ENCODE measurements around the gene CRTC2.
"Not testable (repeated sequence)": the region's sequence is repeated elsewhere in the genome, so short reads cannot be mapped to it uniquely, and the experiment has no call there.

The CRTC2 gene

DNA sequence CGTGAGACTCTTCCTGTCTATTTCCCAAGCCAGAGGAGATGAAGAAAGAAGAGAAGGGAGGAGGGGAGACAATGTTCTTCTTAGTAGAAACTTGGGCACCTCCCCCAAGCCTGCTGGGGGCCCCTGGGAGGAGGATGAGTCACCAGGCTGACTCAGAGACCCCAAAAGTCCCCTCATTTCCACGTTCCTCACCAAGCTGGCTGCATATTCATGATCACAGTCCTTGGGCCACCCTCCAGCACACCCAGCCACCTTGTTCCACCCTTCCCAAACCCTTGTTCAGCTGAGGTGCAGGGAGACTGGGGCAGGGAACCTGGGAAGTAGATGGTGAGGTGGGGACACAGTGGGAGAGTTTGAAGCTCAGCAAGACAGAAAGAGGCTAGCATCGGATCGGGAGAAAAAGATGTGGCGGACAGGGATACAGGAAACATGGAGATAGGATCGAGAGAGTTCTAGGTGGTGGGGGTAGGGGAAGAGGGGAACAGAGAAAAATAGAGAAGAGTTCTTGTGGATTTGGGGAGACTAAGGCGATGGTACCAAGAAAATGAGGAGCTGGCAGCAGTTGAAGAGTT lies 27.0 kb upstream of the CRTC2 start:
- Histone ChIP-seq H3K9ac (ENCODE audit: low read length) (peak overlapping the region; percentile 84), H3K27me3 (ENCODE audit: control insufficient read depth, insufficient read depth, low read length) (no peaks in the 10 kb centered on the region), H3K36me3 (ENCODE audit: control insufficient read depth, insufficient read depth, low read length) (peaks cover 3% of the 10 kb centered on the region), H3K27ac (ENCODE audit: low read depth, low read length) (peak overlapping the region; percentile 95), H3K4me3 (ENCODE audit: low read length) (peak overlapping the region; percentile 85), H3K4me1 (ENCODE audit: control insufficient read depth, insufficient read depth, low read length) (peaks cover 7% of the 10 kb centered on the region)

DNA sequence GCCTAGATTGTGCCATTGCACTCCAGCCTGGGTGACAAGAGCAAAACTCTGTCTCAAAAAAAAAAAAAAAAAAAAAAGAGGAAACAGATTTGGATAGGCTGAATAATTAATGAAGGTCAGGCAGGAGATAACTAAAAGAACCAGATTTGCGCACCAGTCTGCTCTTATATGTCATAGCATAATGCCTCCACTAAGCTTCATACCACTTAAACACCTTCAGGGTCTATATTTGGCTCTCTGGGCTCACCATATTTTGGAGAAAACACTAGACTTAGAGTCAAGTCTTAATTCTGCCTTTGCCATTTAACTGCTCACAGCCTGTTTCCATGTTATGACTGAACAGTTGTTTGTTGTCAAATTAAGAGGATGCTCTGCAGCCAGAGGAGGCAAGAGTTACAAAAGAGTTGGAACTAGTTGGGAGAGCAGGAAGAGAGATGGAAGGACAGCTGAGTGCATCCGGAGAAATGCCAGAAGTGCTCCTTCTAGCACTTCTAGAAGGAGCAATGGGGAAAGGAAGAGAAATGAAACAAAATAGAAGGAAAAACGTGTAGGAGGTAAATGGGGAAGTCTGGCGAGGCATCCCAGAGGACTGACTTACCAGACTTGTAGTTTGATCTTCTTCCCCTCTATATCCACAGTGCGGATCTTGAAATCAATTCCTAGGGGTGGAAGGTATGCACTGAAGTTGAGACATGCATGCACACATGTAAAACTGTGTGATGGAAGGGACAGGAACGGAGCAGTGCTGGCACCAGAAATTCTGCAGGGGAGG lies 25.9 kb upstream of the CRTC2 start:
- H3K4me3 ChIP-seq (ENCODE audit: low read length), result peak overlapping the region; percentile 45
- H3K27me3 ChIP-seq (ENCODE audit: control insufficient read depth, insufficient read depth, low read length), result no peaks in the 10 kb centered on the region
- H3K9ac ChIP-seq (ENCODE audit: low read length), result no peak overlapping the region
- no peak overlapping the region for H3K27ac ChIP-seq (ENCODE audit: low read depth, low read length)
- H3K36me3 ChIP-seq (ENCODE audit: control insufficient read depth, insufficient read depth, low read length), result peaks cover 3% of the 10 kb centered on the region
- H3K4me1 ChIP-seq (ENCODE audit: control insufficient read depth, insufficient read depth, low read length), result peaks cover 7% of the 10 kb centered on the region

DNA sequence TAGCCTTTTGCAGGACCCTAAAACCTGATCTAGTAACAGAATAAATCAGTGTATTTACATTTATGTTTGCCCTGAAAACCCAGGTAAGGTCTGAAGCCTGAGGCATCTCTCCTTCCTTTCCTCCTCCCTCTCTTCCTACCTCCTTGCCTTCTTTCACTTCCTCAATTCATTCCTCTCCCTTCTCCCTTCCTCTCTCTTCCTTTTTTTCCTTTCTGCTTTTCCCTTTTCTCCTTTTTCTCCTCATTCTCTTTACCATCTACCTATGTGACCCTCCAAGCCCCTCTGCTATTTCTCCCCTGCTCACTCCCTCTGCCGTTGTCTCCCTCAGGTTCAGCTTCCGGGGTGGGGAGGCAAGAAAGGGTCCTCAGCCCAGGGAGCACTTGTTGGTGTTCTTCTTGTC lies 23.3 kb upstream of the CRTC2 start:
- H3K9ac ChIP-seq (ENCODE audit: low read length); H3K27me3 ChIP-seq (ENCODE audit: control insufficient read depth, insufficient read depth, low read length); H3K4me3 ChIP-seq (ENCODE audit: low read length); H3K4me1 ChIP-seq (ENCODE audit: control insufficient read depth, insufficient read depth, low read length); H3K27ac ChIP-seq (ENCODE audit: low read depth, low read length); H3K36me3 ChIP-seq (ENCODE audit: control insufficient read depth, insufficient read depth, low read length): not testable (repeated sequence)

- not testable (repeated sequence) for H3K27me3 ChIP-seq (ENCODE audit: control insufficient read depth, insufficient read depth, low read length); H3K4me1 ChIP-seq (ENCODE audit: control insufficient read depth, insufficient read depth, low read length); H3K36me3 ChIP-seq (ENCODE audit: control insufficient read depth, insufficient read depth, low read length); H3K9ac ChIP-seq (ENCODE audit: low read length); H3K27ac ChIP-seq (ENCODE audit: low read depth, low read length); H3K4me3 ChIP-seq (ENCODE audit: low read length)
Measured at GRCh38 chr1:153979091-153979490, 20.7 kb upstream of the CRTC2 start.

- H3K27me3 ChIP-seq (ENCODE audit: control insufficient read depth, insufficient read depth, low read length), result no peaks in the 10 kb centered on the region
- H3K4me1 ChIP-seq (ENCODE audit: control insufficient read depth, insufficient read depth, low read length), result peaks cover 6% of the 10 kb centered on the region
- no peak overlapping the region for H3K9ac ChIP-seq (ENCODE audit: low read length)
- peak overlapping the region; percentile 79 for H3K27ac ChIP-seq (ENCODE audit: low read depth, low read length)
- peak overlapping the region; percentile 89 for H3K4me3 ChIP-seq (ENCODE audit: low read length)
- peaks cover 3% of the 10 kb centered on the region for H3K36me3 ChIP-seq (ENCODE audit: control insufficient read depth, insufficient read depth, low read length)
Measured at GRCh38 chr1:153978274-153978909, 20.0 kb upstream of the CRTC2 start.

DNA sequence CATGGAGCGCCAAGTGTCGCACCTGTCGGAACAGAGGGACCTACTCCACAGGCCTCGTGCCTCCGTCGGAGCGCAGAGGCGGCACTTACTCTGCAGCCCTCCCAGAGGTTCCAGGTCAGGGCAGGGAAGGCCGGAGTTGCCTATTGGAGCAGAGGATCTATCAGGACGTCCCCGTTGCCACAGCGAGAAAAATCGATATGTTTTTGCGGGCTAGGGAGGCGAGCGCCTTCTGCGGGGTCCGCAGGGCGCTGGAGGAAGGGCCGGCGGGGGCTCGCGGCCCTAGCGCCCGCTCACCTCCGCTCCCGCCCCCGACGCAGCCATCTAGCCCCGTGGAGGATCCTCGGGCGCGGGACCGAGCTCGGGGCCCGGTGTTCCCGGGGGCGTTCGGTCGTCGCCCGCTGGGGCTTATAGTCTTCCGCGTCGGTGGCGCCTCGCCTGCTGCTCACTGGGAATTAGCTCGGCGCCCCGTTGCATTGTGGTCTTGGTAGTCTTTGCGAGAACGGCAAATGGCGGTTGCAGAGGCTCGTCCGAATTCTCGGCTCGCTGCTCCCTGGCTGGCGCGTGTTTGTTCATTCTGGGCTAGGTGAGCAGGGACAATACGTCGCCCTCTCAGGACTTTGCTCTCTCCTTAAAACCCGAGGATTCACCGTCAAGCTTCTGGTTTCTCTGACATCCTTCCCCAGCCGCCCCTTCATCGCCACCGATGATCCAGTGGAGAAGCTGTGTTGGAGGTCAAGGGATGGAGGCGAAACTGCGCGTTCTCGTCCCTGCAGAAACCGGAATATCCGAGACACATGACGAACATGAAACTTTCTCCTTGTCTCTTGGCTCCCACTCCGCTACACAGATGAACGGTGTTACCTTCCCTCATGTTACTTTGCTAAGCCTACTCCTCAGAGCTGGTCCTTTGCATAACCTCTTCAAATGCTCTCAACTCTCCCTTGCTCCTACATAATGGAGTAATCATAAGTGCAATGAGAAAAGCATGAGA lies 19.1 kb upstream of the CRTC2 start, which contains the start of gene JTB:
TSS of gene JTB (minus strand) at position 425 of the 991 bp plus-strand sequence. CDS start at position 3, 422 bp downstream.
- Histone ChIP-seq H3K27ac (ENCODE audit: low read depth, low read length) (peak within 1 kb of the TSS; percentile 79), H3K36me3 (ENCODE audit: control insufficient read depth, insufficient read depth, low read length) (peaks cover 5% of the 10 kb centered on the region), H3K4me3 (ENCODE audit: low read length) (peak within 1 kb of the TSS; percentile 89), H3K27me3 (ENCODE audit: control insufficient read depth, insufficient read depth, low read length) (no peaks in the 10 kb centered on the region), H3K9ac (ENCODE audit: low read length) (peak within 1 kb of the TSS; percentile 78), H3K4me1 (ENCODE audit: control insufficient read depth, insufficient read depth, low read length) (peaks cover 6% of the 10 kb centered on the region)

GRCh38 chr1:153976819-153977249 lies 18.4 kb upstream of the CRTC2 start:
- peaks cover 5% of the 10 kb centered on the region for H3K36me3 ChIP-seq (ENCODE audit: control insufficient read depth, insufficient read depth, low read length)
- peak overlapping the region; percentile 78 for H3K9ac ChIP-seq (ENCODE audit: low read length)
- peak overlapping the region; percentile 89 for H3K4me3 ChIP-seq (ENCODE audit: low read length)
- no peaks in the 10 kb centered on the region for H3K27me3 ChIP-seq (ENCODE audit: control insufficient read depth, insufficient read depth, low read length)
- peak overlapping the region; percentile 79 for H3K27ac ChIP-seq (ENCODE audit: low read depth, low read length)
- H3K4me1 ChIP-seq (ENCODE audit: control insufficient read depth, insufficient read depth, low read length), result peaks cover 6% of the 10 kb centered on the region

GRCh38 chr1:153973525-153973924 lies 15.1 kb upstream of the CRTC2 start:
- Histone ChIP-seq H3K4me1 (ENCODE audit: control insufficient read depth, insufficient read depth, low read length) (peaks cover 6% of the 10 kb centered on the region), H3K4me3 (ENCODE audit: low read length) (no peak overlapping the region), H3K9ac (ENCODE audit: low read length) (no peak overlapping the region), H3K27ac (ENCODE audit: low read depth, low read length) (no peak overlapping the region), H3K36me3 (ENCODE audit: control insufficient read depth, insufficient read depth, low read length) (peaks cover 5% of the 10 kb centered on the region), H3K27me3 (ENCODE audit: control insufficient read depth, insufficient read depth, low read length) (no peaks in the 10 kb centered on the region)

GRCh38 chr1:153973071-153973470 lies 14.7 kb upstream of the CRTC2 start:
- no peak overlapping the region for H3K9ac ChIP-seq (ENCODE audit: low read length)
- peaks cover 5% of the 10 kb centered on the region for H3K36me3 ChIP-seq (ENCODE audit: control insufficient read depth, insufficient read depth, low read length)
- H3K27me3 ChIP-seq (ENCODE audit: control insufficient read depth, insufficient read depth, low read length), result no peaks in the 10 kb centered on the region
- H3K4me3 ChIP-seq (ENCODE audit: low read length), result no peak overlapping the region
- no peak overlapping the region for H3K27ac ChIP-seq (ENCODE audit: low read depth, low read length)
- H3K4me1 ChIP-seq (ENCODE audit: control insufficient read depth, insufficient read depth, low read length), result peaks cover 9% of the 10 kb centered on the region

- Histone ChIP-seq H3K4me1 (ENCODE audit: control insufficient read depth, insufficient read depth, low read length) (peaks cover 10% of the 10 kb centered on the region), H3K4me3 (ENCODE audit: low read length) (no peak overlapping the region), H3K27ac (ENCODE audit: low read depth, low read length) (no peak overlapping the region), H3K9ac (ENCODE audit: low read length) (no peak overlapping the region), H3K27me3 (ENCODE audit: control insufficient read depth, insufficient read depth, low read length) (no peaks in the 10 kb centered on the region), H3K36me3 (ENCODE audit: control insufficient read depth, insufficient read depth, low read length) (peaks cover 5% of the 10 kb centered on the region)
Measured at GRCh38 chr1:153970346-153970745, 11.9 kb upstream of the CRTC2 start.

GRCh38 chr1:153968972-153969371 lies 10.6 kb upstream of the CRTC2 start:
- Histone ChIP-seq H3K27me3 (ENCODE audit: control insufficient read depth, insufficient read depth, low read length) (no peaks in the 10 kb centered on the region), H3K4me1 (ENCODE audit: control insufficient read depth, insufficient read depth, low read length) (peaks cover 14% of the 10 kb centered on the region), H3K36me3 (ENCODE audit: control insufficient read depth, insufficient read depth, low read length) (peaks cover 5% of the 10 kb centered on the region), H3K4me3 (ENCODE audit: low read length) (no peak overlapping the region), H3K9ac (ENCODE audit: low read length) (no peak overlapping the region), H3K27ac (ENCODE audit: low read depth, low read length) (no peak overlapping the region)

- H3K9ac ChIP-seq (ENCODE audit: low read length), result peak overlapping the region; percentile 53
- H3K4me3 ChIP-seq (ENCODE audit: low read length), result peak overlapping the region; percentile 71
- H3K27ac ChIP-seq (ENCODE audit: low read depth, low read length), result peak overlapping the region; percentile 14
- peaks cover 14% of the 10 kb centered on the region for H3K4me1 ChIP-seq (ENCODE audit: control insufficient read depth, insufficient read depth, low read length)
- no peaks in the 10 kb centered on the region for H3K27me3 ChIP-seq (ENCODE audit: control insufficient read depth, insufficient read depth, low read length)
- peaks cover 5% of the 10 kb centered on the region for H3K36me3 ChIP-seq (ENCODE audit: control insufficient read depth, insufficient read depth, low read length)
Measured at GRCh38 chr1:153968408-153968807, 10.0 kb upstream of the CRTC2 start.

Measured in rectal smooth muscle tissue (tissue), 1 donor.